Endodermal cell (in vitro differentiated cells): ENCODE measurements around the gene CTNNA2. TPM values are rescaled to one million over a fixed set of nuclear protein-coding genes. Genes with fewer than 3 reads are reported as not detected.

Experiments
- DNase-seq: peaks from one replicate; pipeline ENCODE4 v3.0.0-alpha.2; 2017
- H3K27ac ChIP-seq: 2 replicates; pipeline ENCODE4 v1.5.1; 2013; ENCODE audit warnings: mild to moderate bottlenecking, low read depth, low read length, moderate library complexity
- H3K27me3 ChIP-seq: 2 replicates; pipeline ENCODE4 v1.6.1; 2013; ENCODE audit warnings: mild to moderate bottlenecking, low read length, moderate library complexity; ENCODE audit not compliant: insufficient read depth, control insufficient read depth, poor library complexity, severe bottlenecking
- H3K36me3 ChIP-seq: 2 replicates; pipeline ENCODE4 v1.7.0; 2013; ENCODE audit warnings: mild to moderate bottlenecking, low read length, moderate library complexity; ENCODE audit not compliant: control insufficient read depth, insufficient read depth
- H3K4me1 ChIP-seq: one replicate; pipeline ENCODE4 v1.7.0; 2013; ENCODE audit warnings: low read length; ENCODE audit not compliant: control insufficient read depth, insufficient read depth
- H3K4me3 ChIP-seq: 2 replicates; pipeline ENCODE4 v1.5.1; 2013; ENCODE audit warnings: mild to moderate bottlenecking, low read length, moderate library complexity
- H3K9ac ChIP-seq: 2 replicates; pipeline ENCODE4 v1.6.1; 2013; ENCODE audit warnings: mild to moderate bottlenecking, low read length, moderate library complexity; ENCODE audit not compliant: poor library complexity, severe bottlenecking; ENCODE audit errors: extremely low read depth
- H3K9me3 ChIP-seq: 2 replicates; pipeline ENCODE4 v1.6.1; 2013; ENCODE audit warnings: mild to moderate bottlenecking, low read length, moderate library complexity; ENCODE audit not compliant: control insufficient read depth
- H3K27ac Mint-ChIP-seq: 2 replicates; pipeline ENCODE4 v1.8.0; 2020; ENCODE audit warnings: mixed read lengths
- H3K27me3 Mint-ChIP-seq: 2 replicates; pipeline ENCODE4 v1.8.0; 2021; ENCODE audit warnings: mild to moderate bottlenecking, mixed read lengths; ENCODE audit not compliant: insufficient read depth
- H3K36me3 Mint-ChIP-seq: 2 replicates; pipeline ENCODE4 v1.8.0; 2020; ENCODE audit warnings: low read depth, mixed read lengths
- H3K4me1 Mint-ChIP-seq: 2 replicates; pipeline ENCODE4 v1.8.0; 2020; ENCODE audit warnings: mixed read lengths
- H3K4me3 Mint-ChIP-seq: 2 replicates; pipeline ENCODE4 v1.8.0; 2020; ENCODE audit warnings: mild to moderate bottlenecking, moderate library complexity, mixed read lengths
- H3K9me3 Mint-ChIP-seq: 2 replicates; pipeline ENCODE4 v1.8.0; 2020; ENCODE audit warnings: mild to moderate bottlenecking, mixed read lengths
- CTCF ChIP-seq: fragments of 200-600 bp; sonication (generic); conservative IDR thresholded peaks from 2 replicates; pipeline ENCODE4 v1.5.0; 2021; ENCODE audit warnings: antibody characterized with exemption, mild to moderate bottlenecking
- WGBS, 2 experiments: methylation state at CpG; one replicate each; pipeline versions ENCODE4 v1.1.5 to v1.1.7; 2013; ENCODE audit warnings: missing lambda C conversion rate in 2 of 2, mixed read lengths in 1 of 2; ENCODE audit not compliant: insufficient coverage in 1 of 2, insufficient read length in 1 of 2; 5-methylcytosine and 5-hydroxymethylcytosine counted together
- total RNA-seq, 2 donors: library from RNA; stranded (reverse); fragmentation: NEBNext Ultra II Directional in 1 of 2; extraction: Animal tissue kit (Norgen Biotek cat#: 25700) in 1 of 2; gene quantifications; 2 replicates in 1 of 2; 3 replicates in 1 of 2; pipeline ENCODE4 v1.2.1, GENCODE V29; 2021

Gene CTNNA2
- total RNA-seq, 2 donors from 2014 or later = 7.7 to 9.8 TPM

- no peak overlapping the region for H3K9ac ChIP-seq
- no peak for DNase-seq
- Mint-ChIP-seq H3K9me3 (peaks cover 4% of the 10 kb centered on the region), H3K27ac (no peak overlapping the region), H3K27me3 (no peaks in the 10 kb centered on the region), H3K4me1 (peaks cover 4% of the 10 kb centered on the region), H3K36me3 (no peaks in the 10 kb centered on the region), H3K4me3 (no peak overlapping the region)
- no peaks in the 10 kb centered on the region for H3K27me3 ChIP-seq
- TF ChIP-seq CTCF = no peak
- H3K36me3 ChIP-seq = no peaks in the 10 kb centered on the region
- no peak overlapping the region for H3K4me3 ChIP-seq
- WGBS, 2 experiments = 92 to 94% methylated on average over 7 of the region's 7 CpGs
- no peaks in the 10 kb centered on the region for H3K9me3 ChIP-seq
- H3K27ac ChIP-seq = no peak overlapping the region
- H3K4me1 ChIP-seq = no peaks in the 10 kb centered on the region
These were observed 592.3 kb downstream of the CTNNA2 start for GRCh38 chr2:80105015-80105640.

GRCh38 chr2:80111185-80111584 lies 598.3 kb downstream of the CTNNA2 start:
- H3K4me1 Mint-ChIP-seq = no peaks in the 10 kb centered on the region
- H3K9me3 Mint-ChIP-seq = peaks cover 6% of the 10 kb centered on the region
- H3K27ac ChIP-seq = no peak overlapping the region
- no peak overlapping the region for H3K4me3 Mint-ChIP-seq
- no peaks in the 10 kb centered on the region for H3K27me3 Mint-ChIP-seq
- DNase-seq = no peak
- H3K9ac ChIP-seq = no peak overlapping the region
- no peak for TF ChIP-seq CTCF
- no peak overlapping the region for H3K4me3 ChIP-seq
- H3K9me3 ChIP-seq = no peaks in the 10 kb centered on the region
- no peaks in the 10 kb centered on the region for H3K36me3 Mint-ChIP-seq
- no peaks in the 10 kb centered on the region for H3K4me1 ChIP-seq
- no peaks in the 10 kb centered on the region for H3K27me3 ChIP-seq
- H3K36me3 ChIP-seq = no peaks in the 10 kb centered on the region
- no peak overlapping the region for H3K27ac Mint-ChIP-seq

- 88 to 100% methylated on average over 1 to 3 of the region's 3 CpGs for WGBS, 2 experiments
- no peak overlapping the region for H3K4me3 ChIP-seq
- no peak overlapping the region for H3K27ac Mint-ChIP-seq
These were observed 599.9 kb downstream of the CTNNA2 start for GRCh38 chr2:80112790-80113189.

More at GRCh38 chr2:80112790-80113189, 599.9 kb downstream of the CTNNA2 start:
- DNase-seq = no peak
- Mint-ChIP-seq H3K36me3 (no peaks in the 10 kb centered on the region), H3K27me3 (no peaks in the 10 kb centered on the region), H3K4me3 (no peak overlapping the region), H3K4me1 (no peaks in the 10 kb centered on the region), H3K9me3 (peaks cover 6% of the 10 kb centered on the region)
- Histone ChIP-seq H3K36me3 (no peaks in the 10 kb centered on the region), H3K9ac (no peak overlapping the region), H3K27ac (no peak overlapping the region), H3K4me1 (no peaks in the 10 kb centered on the region), H3K27me3 (no peaks in the 10 kb centered on the region), H3K9me3 (no peaks in the 10 kb centered on the region)
- TF ChIP-seq CTCF = no peak
